Measurements from ENCODE around the gene LRP6. TPM values are rescaled to one million over a fixed set of nuclear protein-coding genes. Genes with fewer than 3 reads are reported as not detected.

LRP6 gene
- polyA plus RNA-seq, 1 donor from 2014 or later: 33.5 TPM

DNA sequence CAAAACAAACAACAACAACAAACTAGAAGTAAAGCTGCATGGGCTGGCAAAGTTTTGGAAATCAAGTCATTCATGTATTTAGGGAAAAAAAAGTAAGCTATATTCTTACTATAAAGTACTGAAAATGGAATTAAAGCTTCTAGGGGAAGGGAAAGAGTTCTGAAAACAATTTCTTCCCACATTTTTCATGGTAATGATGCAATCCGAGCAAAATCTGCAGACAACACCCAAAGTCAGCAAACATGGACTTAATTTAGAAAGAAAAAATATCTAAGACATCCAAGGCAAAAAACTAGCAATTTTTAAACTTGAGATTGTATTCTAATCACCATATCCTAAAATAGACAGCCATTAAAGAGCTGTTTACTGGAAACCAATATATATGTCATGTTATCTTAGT, 86.3 kb downstream of the LRP6 start:
- Histone ChIP-seq H3K4me2 (ENCODE audit: low read length) (no peak overlapping the region), H2AFZ (ENCODE audit: low read depth, low read length) (no peak overlapping the region), H3K27ac (ENCODE audit: low read length) (no peak overlapping the region), H3K4me3 (ENCODE audit: low read length) (no peak overlapping the region), H3F3A (ENCODE audit: insufficient read depth, low read length, poor library complexity, severe bottlenecking) (no peaks in the 10 kb centered on the region), H3K27me3 (ENCODE audit: insufficient read depth, low read depth, low read length) (no peaks in the 10 kb centered on the region), H3K9me2 (ENCODE audit: insufficient read depth, low read length) (no peaks in the 10 kb centered on the region), H3K79me2 (replicated peaks; ENCODE audit: insufficient read depth, low read length) (peaks cover 10% of the 10 kb centered on the region), H3K9ac (ENCODE audit: low read length) (no peak overlapping the region), H3K9me3 (ENCODE audit: low read length) (no peaks in the 10 kb centered on the region), H4K20me1 (ENCODE audit: insufficient read depth) (no peaks in the 10 kb centered on the region), H3K36me3 (ENCODE audit: insufficient read depth, low read length) (no peaks in the 10 kb centered on the region)
- TF ChIP-seq RAD21 (conservative IDR thresholded peaks at IDR 0.05) (no peak), EZH2 (IDR thresholded peaks at IDR 0.05; ENCODE audit: borderline replicate concordance, insufficient read depth, low read length, poor library complexity, severe bottlenecking) (no peak), EP300 (conservative IDR thresholded peaks at IDR 0.05; ENCODE audit: poor library complexity, severe bottlenecking) (no peak), SMC3 (conservative IDR thresholded peaks at IDR 0.05; ENCODE audit: poor library complexity) (no peak), POLR2AphosphoS5 (IDR thresholded peaks at IDR 0.05) (no peak), TAF1 (IDR thresholded peaks at IDR 0.05; ENCODE audit: low read depth) (no peak), MXI1 (conservative IDR thresholded peaks at IDR 0.05; ENCODE audit: poor library complexity, severe bottlenecking) (no peak)
- TF ChIP-seq, protein P1, sequence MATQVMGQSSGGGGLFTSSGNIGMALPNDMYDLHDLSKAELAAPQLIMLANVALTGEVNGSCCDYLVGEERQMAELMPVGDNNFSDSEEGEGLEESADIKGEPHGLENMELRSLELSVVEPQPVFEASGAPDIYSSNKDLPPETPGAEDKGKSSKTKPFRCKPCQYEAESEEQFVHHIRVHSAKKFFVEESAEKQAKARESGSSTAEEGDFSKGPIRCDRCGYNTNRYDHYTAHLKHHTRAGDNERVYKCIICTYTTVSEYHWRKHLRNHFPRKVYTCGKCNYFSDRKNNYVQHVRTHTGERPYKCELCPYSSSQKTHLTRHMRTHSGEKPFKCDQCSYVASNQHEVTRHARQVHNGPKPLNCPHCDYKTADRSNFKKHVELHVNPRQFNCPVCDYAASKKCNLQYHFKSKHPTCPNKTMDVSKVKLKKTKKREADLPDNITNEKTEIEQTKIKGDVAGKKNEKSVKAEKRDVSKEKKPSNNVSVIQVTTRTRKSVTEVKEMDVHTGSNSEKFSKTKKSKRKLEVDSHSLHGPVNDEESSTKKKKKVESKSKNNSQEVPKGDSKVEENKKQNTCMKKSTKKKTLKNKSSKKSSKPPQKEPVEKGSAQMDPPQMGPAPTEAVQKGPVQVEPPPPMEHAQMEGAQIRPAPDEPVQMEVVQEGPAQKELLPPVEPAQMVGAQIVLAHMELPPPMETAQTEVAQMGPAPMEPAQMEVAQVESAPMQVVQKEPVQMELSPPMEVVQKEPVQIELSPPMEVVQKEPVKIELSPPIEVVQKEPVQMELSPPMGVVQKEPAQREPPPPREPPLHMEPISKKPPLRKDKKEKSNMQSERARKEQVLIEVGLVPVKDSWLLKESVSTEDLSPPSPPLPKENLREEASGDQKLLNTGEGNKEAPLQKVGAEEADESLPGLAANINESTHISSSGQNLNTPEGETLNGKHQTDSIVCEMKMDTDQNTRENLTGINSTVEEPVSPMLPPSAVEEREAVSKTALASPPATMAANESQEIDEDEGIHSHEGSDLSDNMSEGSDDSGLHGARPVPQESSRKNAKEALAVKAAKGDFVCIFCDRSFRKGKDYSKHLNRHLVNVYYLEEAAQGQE (IDR thresholded peaks at IDR 0.05; ENCODE audit: borderline replicate concordance): no peak
- TF ChIP-seq, protein P2, sequence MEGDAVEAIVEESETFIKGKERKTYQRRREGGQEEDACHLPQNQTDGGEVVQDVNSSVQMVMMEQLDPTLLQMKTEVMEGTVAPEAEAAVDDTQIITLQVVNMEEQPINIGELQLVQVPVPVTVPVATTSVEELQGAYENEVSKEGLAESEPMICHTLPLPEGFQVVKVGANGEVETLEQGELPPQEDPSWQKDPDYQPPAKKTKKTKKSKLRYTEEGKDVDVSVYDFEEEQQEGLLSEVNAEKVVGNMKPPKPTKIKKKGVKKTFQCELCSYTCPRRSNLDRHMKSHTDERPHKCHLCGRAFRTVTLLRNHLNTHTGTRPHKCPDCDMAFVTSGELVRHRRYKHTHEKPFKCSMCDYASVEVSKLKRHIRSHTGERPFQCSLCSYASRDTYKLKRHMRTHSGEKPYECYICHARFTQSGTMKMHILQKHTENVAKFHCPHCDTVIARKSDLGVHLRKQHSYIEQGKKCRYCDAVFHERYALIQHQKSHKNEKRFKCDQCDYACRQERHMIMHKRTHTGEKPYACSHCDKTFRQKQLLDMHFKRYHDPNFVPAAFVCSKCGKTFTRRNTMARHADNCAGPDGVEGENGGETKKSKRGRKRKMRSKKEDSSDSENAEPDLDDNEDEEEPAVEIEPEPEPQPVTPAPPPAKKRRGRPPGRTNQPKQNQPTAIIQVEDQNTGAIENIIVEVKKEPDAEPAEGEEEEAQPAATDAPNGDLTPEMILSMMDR (IDR thresholded peaks at IDR 0.05; ENCODE audit: poor library complexity, severe bottlenecking): no peak

DNA sequence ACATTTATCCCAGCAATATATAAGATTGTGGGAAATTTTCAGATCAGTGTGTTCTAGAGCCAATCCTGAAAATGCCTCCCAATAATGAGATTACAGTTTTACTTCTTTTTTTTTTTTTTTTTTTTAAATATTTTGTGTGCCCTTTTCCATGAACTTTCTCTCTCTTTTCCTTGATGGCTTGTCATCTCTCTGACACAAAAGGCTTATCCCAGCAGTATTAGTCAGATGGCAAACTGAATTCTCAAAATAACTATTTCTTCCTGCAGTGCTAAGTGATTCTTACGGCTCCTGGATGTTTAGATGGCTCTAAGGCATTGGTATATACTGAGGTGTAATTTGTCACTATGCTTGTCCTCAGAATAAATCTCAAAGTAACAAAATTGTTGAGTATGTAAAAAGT, 86.7 kb downstream of the LRP6 start:
- Histone ChIP-seq H3K9me3 (ENCODE audit: low read length) (no peaks in the 10 kb centered on the region), H3K27ac (ENCODE audit: low read length) (no peak overlapping the region), H3F3A (ENCODE audit: insufficient read depth, low read length, poor library complexity, severe bottlenecking) (no peaks in the 10 kb centered on the region), H3K79me2 (replicated peaks; ENCODE audit: insufficient read depth, low read length) (peaks cover 5% of the 10 kb centered on the region), H2AFZ (ENCODE audit: low read depth, low read length) (no peak overlapping the region), H3K27me3 (ENCODE audit: insufficient read depth, low read depth, low read length) (no peaks in the 10 kb centered on the region), H3K4me3 (ENCODE audit: low read length) (no peak overlapping the region), H3K9me2 (ENCODE audit: insufficient read depth, low read length) (no peaks in the 10 kb centered on the region), H3K4me2 (ENCODE audit: low read length) (no peak overlapping the region), H3K36me3 (ENCODE audit: insufficient read depth, low read length) (no peaks in the 10 kb centered on the region), H3K9ac (ENCODE audit: low read length) (no peak overlapping the region), H4K20me1 (ENCODE audit: insufficient read depth) (no peaks in the 10 kb centered on the region)
- TF ChIP-seq MXI1 (conservative IDR thresholded peaks at IDR 0.05; ENCODE audit: poor library complexity, severe bottlenecking) (no peak), SMC3 (conservative IDR thresholded peaks at IDR 0.05; ENCODE audit: poor library complexity) (no peak), TAF1 (IDR thresholded peaks at IDR 0.05; ENCODE audit: low read depth) (no peak), EP300 (conservative IDR thresholded peaks at IDR 0.05; ENCODE audit: poor library complexity, severe bottlenecking) (no peak), POLR2AphosphoS5 (IDR thresholded peaks at IDR 0.05) (no peak), EZH2 (IDR thresholded peaks at IDR 0.05; ENCODE audit: borderline replicate concordance, insufficient read depth, low read length, poor library complexity, severe bottlenecking) (no peak), RAD21 (conservative IDR thresholded peaks at IDR 0.05) (no peak)
- TF ChIP-seq, protein P2 (IDR thresholded peaks at IDR 0.05; ENCODE audit: poor library complexity, severe bottlenecking): no peak
- TF ChIP-seq, protein P1 (IDR thresholded peaks at IDR 0.05; ENCODE audit: borderline replicate concordance): no peak
